ENCODE data around the gene KIF20A.

DNA sequence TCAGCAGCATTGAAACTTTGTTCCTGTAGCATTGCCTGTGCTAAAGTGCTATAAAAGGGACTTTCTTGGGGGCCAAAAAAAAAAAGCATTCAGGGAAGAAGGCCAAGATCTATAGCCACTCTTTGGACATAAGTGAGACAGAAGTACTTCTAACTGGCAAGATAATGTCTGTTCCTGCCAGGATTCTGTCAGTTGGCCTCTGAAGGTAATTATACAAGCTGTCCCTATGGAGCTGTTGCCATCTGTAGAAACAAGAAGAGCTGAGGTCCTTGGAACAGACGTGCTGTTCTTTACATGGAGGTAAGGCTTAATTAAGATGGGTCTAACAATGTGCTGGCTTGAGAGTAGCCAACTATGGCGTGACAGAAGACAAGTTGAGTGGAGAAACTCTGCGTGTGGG is 9.7 kb downstream of the KIF20A start:
- no peak for TF ChIP-seq CREB1 (CRISPR knock-in tag; IDR thresholded peaks at IDR 0.05; ENCODE audit: low read depth)
- TF ChIP-seq, protein P1, sequence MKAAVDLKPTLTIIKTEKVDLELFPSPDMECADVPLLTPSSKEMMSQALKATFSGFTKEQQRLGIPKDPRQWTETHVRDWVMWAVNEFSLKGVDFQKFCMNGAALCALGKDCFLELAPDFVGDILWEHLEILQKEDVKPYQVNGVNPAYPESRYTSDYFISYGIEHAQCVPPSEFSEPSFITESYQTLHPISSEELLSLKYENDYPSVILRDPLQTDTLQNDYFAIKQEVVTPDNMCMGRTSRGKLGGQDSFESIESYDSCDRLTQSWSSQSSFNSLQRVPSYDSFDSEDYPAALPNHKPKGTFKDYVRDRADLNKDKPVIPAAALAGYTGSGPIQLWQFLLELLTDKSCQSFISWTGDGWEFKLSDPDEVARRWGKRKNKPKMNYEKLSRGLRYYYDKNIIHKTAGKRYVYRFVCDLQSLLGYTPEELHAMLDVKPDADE (IDR thresholded peaks at IDR 0.05), result no peak
- TF ChIP-seq, protein P2, sequence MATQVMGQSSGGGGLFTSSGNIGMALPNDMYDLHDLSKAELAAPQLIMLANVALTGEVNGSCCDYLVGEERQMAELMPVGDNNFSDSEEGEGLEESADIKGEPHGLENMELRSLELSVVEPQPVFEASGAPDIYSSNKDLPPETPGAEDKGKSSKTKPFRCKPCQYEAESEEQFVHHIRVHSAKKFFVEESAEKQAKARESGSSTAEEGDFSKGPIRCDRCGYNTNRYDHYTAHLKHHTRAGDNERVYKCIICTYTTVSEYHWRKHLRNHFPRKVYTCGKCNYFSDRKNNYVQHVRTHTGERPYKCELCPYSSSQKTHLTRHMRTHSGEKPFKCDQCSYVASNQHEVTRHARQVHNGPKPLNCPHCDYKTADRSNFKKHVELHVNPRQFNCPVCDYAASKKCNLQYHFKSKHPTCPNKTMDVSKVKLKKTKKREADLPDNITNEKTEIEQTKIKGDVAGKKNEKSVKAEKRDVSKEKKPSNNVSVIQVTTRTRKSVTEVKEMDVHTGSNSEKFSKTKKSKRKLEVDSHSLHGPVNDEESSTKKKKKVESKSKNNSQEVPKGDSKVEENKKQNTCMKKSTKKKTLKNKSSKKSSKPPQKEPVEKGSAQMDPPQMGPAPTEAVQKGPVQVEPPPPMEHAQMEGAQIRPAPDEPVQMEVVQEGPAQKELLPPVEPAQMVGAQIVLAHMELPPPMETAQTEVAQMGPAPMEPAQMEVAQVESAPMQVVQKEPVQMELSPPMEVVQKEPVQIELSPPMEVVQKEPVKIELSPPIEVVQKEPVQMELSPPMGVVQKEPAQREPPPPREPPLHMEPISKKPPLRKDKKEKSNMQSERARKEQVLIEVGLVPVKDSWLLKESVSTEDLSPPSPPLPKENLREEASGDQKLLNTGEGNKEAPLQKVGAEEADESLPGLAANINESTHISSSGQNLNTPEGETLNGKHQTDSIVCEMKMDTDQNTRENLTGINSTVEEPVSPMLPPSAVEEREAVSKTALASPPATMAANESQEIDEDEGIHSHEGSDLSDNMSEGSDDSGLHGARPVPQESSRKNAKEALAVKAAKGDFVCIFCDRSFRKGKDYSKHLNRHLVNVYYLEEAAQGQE (IDR thresholded peaks at IDR 0.05; ENCODE audit: unreplicated experiment), result no peak
- no peak for TF ChIP-seq EZH2 (IDR thresholded peaks at IDR 0.05; ENCODE audit: low read depth, unreplicated experiment)
- no peak for TF ChIP-seq CTCF (conservative IDR thresholded peaks at IDR 0.05; ENCODE audit: low read depth in 2 of 2)
- TF ChIP-seq POLR2AphosphoS5 (IDR thresholded peaks at IDR 0.05; ENCODE audit: low read depth), result no peak
